Measurements from ENCODE around the gene YWHAE.
"Not testable (repeated sequence)": the region's sequence is repeated elsewhere in the genome, so short reads cannot be mapped to it uniquely, and the experiment has no call there.

YWHAE gene

DNA sequence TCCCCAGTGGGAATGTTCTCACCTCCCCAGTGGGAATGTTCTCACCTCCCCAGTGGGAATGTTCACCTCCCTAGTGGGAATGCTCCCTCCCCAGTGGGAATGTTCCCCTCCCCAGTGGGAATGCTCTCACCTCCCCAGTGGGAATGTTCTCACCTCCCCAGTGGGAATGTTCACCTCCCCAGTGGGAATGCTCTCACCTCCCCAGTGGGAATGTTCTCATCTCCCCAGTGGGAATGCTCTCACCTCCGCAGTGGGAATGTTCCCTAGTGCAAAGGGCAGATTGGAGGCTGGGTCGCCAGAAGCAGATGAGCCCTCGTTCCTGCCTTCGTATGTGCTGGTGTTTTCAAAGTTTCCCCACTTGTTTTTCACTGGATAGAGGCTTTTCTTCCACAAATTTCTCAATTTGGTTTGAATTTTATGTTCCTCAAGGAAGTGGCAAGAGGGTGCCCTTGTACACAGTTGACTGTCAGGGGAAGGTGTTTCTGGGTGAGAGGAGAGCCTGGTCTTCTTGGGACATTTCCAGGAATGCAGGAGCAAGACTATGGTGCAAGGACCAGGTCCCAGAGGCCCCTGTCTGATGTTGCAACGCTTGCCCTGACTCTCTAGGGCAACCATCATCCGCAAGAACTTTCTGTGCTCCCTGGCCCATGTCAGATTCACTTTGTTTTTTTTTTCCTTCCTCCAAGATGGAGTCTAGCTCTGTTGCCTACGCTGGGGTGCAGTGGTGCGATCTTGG lies 86.6 kb downstream of the YWHAE start:
- Mint-ChIP-seq H3K9me3 (no peaks in the 10 kb centered on the region), H3K27me3 (ENCODE audit: low read depth) (peaks cover 18% of the 10 kb centered on the region), H3K4me3 (no peak overlapping the region), H3K27ac (no peak overlapping the region), H3K4me1 (ENCODE audit: low read depth) (no peaks in the 10 kb centered on the region), H3K36me3 (ENCODE audit: low read depth) (no peaks in the 10 kb centered on the region)

DNA sequence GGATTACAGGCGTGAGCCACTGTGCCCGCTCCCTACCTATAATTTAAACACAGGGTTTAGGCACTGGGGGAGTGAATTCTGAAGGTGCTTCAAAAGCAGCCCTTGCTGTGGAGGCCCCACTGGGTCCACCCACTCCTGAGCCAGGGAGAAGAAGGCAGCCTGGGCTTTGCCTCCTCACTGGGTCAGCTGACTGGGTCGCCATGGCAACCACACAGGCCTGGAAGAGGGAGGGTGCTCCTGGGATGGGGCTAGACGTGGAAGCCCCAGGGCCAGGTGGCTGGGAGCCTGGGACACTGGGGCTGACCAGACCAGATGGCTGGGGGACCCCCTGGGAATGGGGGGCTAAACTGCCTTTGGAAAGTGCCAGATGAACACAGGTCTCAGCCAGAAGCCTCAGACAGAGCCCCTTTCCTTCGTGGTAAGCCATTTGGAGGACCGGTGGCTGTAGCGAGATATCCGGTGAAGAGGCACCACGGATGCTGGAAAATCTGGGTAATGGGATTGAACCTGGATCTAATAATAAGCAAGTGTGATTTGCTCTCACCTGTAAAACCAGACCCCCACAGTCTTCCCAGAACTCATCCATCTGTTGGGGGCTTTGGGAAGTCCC lies 87.7 kb downstream of the YWHAE start:
- Mint-ChIP-seq H3K4me3 (no peak overlapping the region), H3K27me3 (ENCODE audit: low read depth) (peaks cover 21% of the 10 kb centered on the region), H3K9me3 (no peaks in the 10 kb centered on the region), H3K36me3 (ENCODE audit: low read depth) (no peaks in the 10 kb centered on the region), H3K27ac (no peak overlapping the region), H3K4me1 (ENCODE audit: low read depth) (no peaks in the 10 kb centered on the region)

DNA sequence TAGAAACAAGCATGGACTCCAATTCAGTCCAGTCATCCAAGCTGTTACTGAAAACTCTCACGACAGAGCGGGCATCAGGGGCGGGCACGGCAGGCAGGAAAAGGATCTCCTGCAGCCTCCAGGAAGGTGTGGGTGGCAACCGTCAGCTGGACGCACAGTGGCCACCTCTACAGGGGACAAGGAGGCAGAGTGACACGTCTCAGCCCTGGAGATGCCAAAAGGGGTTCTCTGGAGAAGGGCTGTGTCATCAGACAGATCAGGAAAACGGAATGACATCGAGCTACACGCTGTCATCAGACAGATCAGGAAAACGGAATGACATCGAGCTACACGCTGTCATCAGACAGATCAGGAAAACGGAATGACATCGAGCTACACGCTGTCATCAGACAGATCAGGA lies 92.2 kb downstream of the YWHAE start:
- not testable (repeated sequence) for H3K36me3 Mint-ChIP-seq (ENCODE audit: low read depth); H3K4me3 Mint-ChIP-seq; H3K9me3 Mint-ChIP-seq; H3K4me1 Mint-ChIP-seq (ENCODE audit: low read depth)
- Mint-ChIP-seq H3K27ac (peak overlapping the region; percentile 39), H3K27me3 (ENCODE audit: low read depth) (peaks cover 12% of the 10 kb centered on the region)

DNA sequence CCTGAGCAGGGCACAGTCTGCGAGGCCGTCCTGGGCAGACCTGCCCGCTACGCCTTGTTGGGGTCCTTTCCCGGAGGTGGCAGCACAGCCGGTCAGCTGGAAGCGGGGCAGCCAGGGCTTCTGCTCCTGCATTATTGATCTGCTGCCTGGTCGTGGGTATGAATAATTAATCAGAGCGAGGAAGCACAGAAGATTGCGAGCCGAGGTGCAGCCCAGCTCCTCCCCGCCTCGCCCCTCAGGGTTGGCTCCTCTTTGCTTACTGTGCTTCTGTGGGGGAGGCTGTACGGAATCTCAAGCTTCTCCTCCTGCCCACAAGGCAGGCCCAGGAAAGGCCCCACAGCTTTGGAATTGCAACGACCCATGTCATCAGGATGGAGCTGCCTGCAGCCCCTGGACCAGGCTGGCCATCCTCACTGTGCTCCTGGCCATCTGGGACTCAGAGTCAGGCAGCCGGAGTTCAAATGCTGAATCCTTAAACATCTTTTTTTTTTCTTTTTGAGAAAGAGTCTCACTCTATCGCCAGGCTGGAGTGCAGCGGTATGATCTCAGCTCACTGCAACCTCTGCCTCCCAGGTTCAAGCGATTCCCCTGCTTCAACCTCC lies 95.0 kb downstream of the YWHAE start:
- no peaks in the 10 kb centered on the region for H3K36me3 Mint-ChIP-seq (ENCODE audit: low read depth)
- H3K27me3 Mint-ChIP-seq (ENCODE audit: low read depth), result peaks cover 12% of the 10 kb centered on the region
- no peak overlapping the region for H3K27ac Mint-ChIP-seq
- peaks cover 4% of the 10 kb centered on the region for H3K4me1 Mint-ChIP-seq (ENCODE audit: low read depth)
- no peaks in the 10 kb centered on the region for H3K9me3 Mint-ChIP-seq
- H3K4me3 Mint-ChIP-seq, result no peak overlapping the region

DNA sequence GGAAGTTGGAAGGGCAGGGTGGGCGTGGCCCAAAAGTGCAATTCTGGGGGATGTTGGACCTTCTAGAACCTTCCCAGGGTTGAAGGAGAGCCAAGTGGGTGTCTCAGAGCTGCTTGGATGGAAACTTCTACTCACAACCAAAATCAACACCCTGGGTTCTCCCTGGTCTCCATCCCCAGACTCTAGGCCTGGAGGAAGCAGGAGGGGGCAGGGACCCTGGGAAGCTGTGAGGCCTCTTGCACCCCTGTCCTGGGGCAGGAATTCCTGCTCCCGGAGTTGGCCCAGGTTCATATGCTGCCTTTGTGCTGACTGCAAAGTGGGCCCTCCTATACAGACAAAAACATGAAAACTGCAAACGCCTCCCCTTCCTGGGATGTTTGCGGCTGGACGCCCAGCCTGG lies 95.5 kb downstream of the YWHAE start:
- Mint-ChIP-seq H3K27me3 (ENCODE audit: low read depth) (peaks cover 12% of the 10 kb centered on the region), H3K27ac (no peak overlapping the region), H3K36me3 (ENCODE audit: low read depth) (no peaks in the 10 kb centered on the region), H3K4me1 (ENCODE audit: low read depth) (peaks cover 4% of the 10 kb centered on the region), H3K4me3 (no peak overlapping the region), H3K9me3 (no peaks in the 10 kb centered on the region)

DNA sequence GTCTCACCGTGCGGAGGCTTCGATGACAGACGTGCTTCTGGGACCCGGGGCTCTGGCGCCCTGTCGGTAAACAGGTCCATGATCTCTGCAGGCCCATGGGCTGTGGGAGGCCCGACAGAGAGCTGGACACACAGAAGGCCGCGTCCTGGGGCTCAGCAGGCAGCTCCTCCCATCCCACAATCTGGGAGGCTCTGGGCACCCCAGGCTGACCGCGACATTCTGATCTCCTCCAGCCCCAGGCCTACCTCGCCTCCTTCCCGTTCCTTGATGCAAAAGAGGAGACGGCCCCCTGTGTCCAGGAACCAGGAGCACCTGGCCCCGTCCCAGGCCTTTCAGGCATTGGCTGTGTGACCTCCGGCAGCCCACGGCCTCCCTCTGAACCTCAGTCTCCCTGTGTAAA lies 97.3 kb downstream of the YWHAE start:
- Mint-ChIP-seq H3K27me3 (ENCODE audit: low read depth) (peaks cover 11% of the 10 kb centered on the region), H3K36me3 (ENCODE audit: low read depth) (no peaks in the 10 kb centered on the region), H3K4me1 (ENCODE audit: low read depth) (peaks cover 18% of the 10 kb centered on the region), H3K4me3 (no peak overlapping the region), H3K27ac (no peak overlapping the region), H3K9me3 (no peaks in the 10 kb centered on the region)

DNA sequence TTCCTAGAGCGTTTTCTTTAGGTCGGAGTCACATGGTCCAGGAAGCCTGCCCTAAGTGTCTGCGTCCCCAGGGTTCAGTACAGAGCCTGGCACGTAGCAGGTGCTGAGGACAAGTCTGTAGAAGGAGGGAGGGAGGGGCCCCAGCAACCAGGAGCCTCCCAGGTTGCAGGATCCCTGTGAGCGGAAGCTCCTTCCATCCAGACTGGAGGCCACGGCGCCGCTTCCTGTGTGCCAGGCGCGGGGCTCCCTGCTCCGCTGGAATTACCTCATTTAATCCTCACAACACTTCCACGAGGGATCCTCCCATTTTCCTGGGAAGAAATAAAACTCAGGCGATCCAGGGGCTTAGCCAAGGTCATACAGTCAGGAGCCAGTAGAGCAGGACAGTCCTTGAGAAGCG lies 98.5 kb downstream of the YWHAE start:
- no peaks in the 10 kb centered on the region for H3K9me3 Mint-ChIP-seq
- no peak overlapping the region for H3K27ac Mint-ChIP-seq
- H3K27me3 Mint-ChIP-seq (ENCODE audit: low read depth), result peaks cover 2% of the 10 kb centered on the region
- H3K36me3 Mint-ChIP-seq (ENCODE audit: low read depth), result no peaks in the 10 kb centered on the region
- no peak overlapping the region for H3K4me3 Mint-ChIP-seq
- peaks cover 22% of the 10 kb centered on the region for H3K4me1 Mint-ChIP-seq (ENCODE audit: low read depth)

DNA sequence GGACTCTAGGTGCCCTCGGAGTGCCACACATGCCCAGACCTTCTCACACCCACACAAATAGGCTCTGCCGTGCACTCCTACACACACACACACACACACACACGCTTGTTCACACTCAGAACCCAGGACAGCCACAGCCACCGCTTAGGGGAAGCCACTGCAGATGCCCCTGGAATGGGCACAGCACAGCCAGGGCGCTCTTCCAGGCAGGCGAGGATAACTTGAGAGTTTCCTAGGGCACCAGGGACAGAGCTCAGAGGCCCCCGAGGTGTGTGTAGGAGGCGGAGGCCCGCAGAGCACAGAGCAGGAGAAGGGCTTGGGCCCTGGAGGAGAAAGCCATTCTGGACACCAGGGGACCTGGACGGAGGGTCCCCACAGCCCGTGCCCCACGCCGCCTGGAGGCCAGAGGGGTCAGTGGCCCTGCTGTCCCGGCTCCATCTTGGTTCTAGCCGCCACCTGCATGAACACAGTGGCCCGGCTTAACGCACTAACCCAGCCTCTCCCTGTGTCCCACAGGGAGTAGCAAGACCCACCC lies 99.6 kb downstream of the YWHAE start:
- H3K4me1 Mint-ChIP-seq (ENCODE audit: low read depth), result peaks cover 28% of the 10 kb centered on the region
- no peak overlapping the region for H3K27ac Mint-ChIP-seq
- H3K4me3 Mint-ChIP-seq, result no peak overlapping the region
- no peaks in the 10 kb centered on the region for H3K9me3 Mint-ChIP-seq
- H3K36me3 Mint-ChIP-seq (ENCODE audit: low read depth), result peaks cover 1% of the 10 kb centered on the region
- no peaks in the 10 kb centered on the region for H3K27me3 Mint-ChIP-seq (ENCODE audit: low read depth)

DNA sequence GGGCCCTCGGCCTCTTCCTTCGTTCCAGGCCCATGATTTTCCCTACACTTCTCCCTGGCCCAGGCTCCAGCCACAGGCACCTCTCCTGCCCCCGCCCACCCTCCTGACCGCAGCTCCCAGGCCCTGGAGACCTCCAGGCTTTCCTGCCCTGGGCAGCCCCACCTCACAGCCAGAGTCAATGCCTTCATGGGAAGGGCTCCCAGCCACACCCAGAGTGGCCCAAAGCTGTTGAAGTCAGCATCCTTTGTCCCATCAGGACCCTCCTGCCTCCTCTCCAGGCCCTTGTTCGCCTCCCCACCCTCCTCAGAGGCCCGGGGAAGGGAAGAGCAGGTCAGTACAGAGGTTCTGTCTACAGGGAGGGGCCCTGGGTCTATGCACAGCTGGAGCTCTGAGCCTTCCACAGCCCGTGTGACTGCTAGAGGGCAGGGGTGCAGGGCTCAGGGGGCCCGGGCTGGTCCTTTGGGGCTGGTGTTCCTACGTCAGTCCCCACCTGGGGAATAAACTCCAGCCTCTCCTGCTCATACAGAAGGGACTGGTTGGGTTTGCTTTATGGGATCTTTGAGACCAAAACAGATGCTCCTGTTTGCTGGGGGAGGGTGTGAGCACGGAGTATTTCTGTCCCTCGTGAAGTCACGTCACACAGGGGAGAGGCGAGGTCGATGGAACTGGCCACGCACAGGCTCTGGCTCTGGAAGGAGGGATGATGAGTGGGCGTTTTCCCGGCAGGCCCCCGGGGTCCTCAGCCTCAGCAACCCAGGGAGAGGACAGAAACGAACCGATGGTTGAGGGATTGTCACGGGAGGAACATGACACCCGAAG lies 100.3 kb downstream of the YWHAE start:
- Mint-ChIP-seq H3K36me3 (ENCODE audit: low read depth) (peaks cover 1% of the 10 kb centered on the region), H3K27ac (no peak overlapping the region), H3K4me3 (no peak overlapping the region), H3K9me3 (no peaks in the 10 kb centered on the region), H3K27me3 (ENCODE audit: low read depth) (no peaks in the 10 kb centered on the region), H3K4me1 (ENCODE audit: low read depth) (peaks cover 31% of the 10 kb centered on the region)

DNA sequence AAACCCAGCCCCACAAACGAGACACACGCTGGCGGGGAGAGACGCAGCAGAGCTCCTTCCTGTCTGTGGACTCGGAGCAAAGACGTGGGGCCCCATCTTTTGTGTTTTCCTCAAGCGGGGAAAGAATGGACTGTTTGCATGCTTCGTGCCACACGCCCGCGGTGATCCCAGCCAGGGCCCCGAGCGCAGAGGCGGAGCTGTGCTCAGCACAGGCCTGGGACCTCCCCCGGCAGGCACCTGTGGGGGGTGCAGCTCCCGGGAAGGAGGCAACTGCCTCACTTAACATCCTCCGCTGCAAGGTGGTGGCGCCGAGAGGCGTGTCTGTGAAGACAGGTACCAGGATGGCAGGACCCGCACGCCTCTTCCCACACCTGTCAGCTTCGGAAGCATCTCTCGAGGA lies 101.4 kb downstream of the YWHAE start:
- H3K36me3 Mint-ChIP-seq (ENCODE audit: low read depth), result peaks cover 6% of the 10 kb centered on the region
- H3K27ac Mint-ChIP-seq, result no peak overlapping the region
- H3K4me1 Mint-ChIP-seq (ENCODE audit: low read depth), result peaks cover 42% of the 10 kb centered on the region
- no peak overlapping the region for H3K4me3 Mint-ChIP-seq
- H3K9me3 Mint-ChIP-seq, result peaks cover 1% of the 10 kb centered on the region
- peaks cover under 1% of the 10 kb centered on the region for H3K27me3 Mint-ChIP-seq (ENCODE audit: low read depth)
